Measurements from ENCODE around the gene ACOX1.

DNA sequence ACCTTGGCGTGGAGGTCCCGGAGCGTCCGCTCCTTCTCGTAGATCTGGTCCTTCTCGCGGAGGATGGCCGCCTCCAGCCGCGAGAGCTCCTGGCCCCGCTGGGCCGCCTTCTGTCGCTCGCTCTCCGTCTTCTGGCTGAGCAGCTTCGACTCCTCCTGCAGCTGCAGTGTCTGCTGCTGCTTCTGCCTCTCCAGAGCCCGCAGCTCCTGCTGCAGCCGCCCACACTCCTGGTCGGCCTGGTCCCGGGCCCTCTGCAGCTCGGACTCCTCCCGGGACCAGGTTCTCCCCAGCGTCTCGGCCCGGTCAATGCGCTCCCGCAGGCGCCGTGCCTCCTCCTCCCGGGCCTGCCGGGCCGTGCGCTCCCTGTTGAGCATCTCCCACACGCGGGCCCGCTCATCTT lies 29.2 kb upstream of the ACOX1 start:
- TF ChIP-seq EZH2phosphoT487 (IDR thresholded peaks at IDR 0.05; ENCODE audit: low read depth, severe bottlenecking, unreplicated experiment): no peak
- TF ChIP-seq, protein P1, sequence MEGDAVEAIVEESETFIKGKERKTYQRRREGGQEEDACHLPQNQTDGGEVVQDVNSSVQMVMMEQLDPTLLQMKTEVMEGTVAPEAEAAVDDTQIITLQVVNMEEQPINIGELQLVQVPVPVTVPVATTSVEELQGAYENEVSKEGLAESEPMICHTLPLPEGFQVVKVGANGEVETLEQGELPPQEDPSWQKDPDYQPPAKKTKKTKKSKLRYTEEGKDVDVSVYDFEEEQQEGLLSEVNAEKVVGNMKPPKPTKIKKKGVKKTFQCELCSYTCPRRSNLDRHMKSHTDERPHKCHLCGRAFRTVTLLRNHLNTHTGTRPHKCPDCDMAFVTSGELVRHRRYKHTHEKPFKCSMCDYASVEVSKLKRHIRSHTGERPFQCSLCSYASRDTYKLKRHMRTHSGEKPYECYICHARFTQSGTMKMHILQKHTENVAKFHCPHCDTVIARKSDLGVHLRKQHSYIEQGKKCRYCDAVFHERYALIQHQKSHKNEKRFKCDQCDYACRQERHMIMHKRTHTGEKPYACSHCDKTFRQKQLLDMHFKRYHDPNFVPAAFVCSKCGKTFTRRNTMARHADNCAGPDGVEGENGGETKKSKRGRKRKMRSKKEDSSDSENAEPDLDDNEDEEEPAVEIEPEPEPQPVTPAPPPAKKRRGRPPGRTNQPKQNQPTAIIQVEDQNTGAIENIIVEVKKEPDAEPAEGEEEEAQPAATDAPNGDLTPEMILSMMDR (IDR thresholded peaks at IDR 0.05; ENCODE audit: poor library complexity): no peak

Measured in hepatocyte (in vitro differentiated cells).